ENCODE data around the gene ZBED1.
"Not testable (repeated sequence)": the region's sequence is repeated elsewhere in the genome, so short reads cannot be mapped to it uniquely, and the experiment has no call there.

ZBED1 gene

DNA sequence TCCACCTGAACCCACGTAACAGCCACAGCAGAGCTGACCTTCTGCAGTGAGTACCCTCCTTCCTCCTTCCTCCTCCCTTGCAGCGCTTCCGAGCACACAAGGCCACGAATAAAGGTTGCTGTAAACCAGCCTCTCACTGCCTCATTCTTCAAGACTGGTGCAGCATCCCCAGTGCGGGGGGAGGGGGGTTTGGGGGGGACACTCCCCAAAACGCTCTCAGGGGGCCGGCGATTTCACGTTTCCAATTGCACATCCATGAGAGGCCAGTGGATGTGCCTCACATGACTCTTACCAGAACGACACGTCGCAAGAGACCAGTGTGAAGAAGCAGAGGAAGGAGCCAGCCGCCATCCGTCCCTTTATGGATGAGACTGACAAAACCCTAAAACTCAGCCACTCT, 5.2 kb downstream of the ZBED1 start:
- no peak for DNase-seq

DNA sequence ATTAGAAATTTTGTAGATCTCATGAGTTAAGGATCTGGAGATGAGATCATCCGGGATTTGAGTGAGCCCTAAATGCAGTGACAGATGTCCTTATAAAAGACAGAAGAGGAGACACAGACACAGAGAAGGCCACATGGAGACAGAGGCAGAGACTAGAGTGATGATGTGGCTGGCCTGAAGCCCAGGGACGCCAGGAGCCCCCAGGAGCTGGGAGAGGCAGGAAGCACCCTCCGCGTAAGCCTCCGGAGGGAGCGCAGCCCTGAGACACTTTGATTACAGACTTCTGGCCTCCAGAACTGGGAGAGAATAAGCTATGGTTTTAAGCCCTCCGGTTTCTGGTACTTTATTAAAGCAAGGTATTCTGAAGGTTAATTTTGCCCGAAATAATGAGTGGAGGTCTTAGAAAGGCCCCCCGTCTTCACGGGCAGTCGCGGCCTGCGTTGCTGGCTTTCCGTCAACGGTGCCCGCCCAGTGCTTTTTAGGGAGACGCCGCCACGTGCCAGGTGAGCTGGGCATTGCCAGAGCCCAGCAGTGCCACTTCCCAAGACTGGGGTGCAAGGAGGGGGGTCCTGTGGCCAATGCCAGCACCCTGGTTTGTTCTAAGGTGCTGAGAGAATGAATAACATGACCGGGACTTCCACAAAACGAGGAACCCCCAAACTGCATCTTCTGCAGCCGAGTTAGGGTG, 8.1 kb downstream of the ZBED1 start:
- DNase-seq: no peak

DNA sequence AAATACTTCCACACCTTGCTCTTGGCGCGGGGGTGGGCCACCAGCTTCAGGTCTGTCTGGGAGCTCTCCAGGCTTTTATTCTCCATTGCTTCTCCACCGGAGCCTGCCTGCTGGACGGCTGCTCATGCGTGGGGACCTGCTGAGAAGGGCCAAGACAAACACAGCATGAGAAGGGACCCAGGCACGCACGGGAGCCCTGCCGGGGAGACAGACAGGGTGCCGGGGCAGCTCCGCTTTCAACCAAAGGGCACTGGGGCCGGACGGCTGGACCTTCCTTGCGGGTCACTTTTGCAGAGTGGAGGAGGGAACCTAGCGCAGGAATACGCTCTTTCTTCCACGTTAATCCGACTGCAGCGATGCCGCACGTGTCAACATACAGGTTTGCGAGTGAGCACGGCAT, 10.1 kb downstream of the ZBED1 start:
- DNase-seq: no peak

DNA sequence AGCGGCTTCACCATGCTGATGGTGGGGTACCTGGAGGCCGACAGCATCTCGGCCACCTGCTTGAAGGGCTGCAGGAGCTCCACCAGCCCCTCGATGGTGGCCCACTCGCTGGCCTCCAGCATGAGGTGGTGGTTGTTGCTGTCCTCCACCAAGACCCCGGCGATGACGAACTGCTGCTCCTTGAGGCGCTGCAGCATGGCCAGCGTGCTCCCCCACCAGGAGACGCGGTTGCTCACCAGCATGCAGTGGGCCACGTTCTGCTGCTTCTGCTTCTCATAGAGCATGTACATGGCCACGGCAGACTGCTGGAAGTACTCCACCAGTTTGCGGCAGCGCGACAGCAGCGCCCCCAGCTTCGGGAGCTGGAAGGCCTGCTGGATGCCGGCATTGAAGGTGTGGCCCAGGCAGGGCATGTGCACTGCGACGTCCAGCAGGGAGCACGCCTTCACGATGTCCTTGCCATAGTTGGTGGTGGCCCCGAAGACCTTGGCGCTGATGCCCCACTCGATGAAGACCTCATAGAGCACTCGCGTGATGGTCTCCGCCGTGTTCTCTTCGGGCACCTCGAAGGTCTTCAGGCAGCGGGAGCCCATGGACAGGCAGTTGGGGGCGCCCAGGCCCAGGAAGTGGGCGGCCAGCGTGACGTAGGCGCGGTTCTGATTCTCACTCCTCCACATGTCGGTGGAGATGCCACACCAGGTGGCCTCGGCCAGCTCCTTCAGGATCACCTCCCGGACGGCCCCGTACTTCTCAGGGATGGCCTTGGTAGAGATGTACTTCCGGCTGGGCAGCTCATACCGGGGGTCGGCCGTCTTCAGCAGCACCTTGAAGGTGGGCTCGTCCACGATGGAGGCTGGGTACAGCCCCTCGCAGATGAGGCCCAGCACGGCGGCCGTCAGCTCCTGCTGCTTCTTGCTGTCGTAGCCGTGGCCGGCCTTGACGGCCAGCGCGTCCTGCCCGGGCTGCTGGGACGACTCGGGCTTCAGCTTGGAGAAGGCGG, 11.0 kb downstream of the ZBED1 start:
- DNase-seq: no peak

DNA sequence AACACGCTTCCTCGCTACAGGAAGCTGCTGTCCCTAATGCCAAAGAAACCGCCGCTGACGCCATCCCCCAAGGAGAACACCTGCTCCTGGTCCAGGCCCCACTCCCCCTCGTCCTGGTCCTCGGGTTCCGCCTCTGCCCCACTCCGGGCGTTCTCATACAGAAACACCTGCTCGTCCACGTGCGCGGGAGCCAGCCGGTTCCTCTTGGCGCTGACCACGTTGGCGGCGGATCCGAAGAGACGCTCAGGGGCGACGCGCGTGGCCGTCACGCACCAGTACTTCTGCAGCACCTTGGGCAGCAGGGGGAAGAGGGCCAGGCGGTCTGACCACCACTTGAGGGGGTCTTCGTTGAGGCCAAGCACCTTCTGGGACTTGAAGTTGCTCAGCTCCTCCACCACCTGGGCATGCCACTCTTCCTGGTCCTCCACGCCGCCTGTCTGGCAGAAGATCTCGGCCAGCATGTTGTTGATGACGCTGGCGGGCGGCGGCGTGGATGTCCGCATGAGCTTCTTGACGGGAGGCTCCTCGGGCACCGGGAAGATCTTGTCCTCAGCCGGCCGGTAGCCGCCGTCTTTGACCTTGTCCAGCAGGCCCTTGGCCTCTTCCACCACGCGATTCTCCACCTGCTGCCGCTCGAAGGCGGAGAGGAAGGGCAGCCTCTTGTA, 12.0 kb downstream of the ZBED1 start:
- DNase-seq: no peak

DNA sequence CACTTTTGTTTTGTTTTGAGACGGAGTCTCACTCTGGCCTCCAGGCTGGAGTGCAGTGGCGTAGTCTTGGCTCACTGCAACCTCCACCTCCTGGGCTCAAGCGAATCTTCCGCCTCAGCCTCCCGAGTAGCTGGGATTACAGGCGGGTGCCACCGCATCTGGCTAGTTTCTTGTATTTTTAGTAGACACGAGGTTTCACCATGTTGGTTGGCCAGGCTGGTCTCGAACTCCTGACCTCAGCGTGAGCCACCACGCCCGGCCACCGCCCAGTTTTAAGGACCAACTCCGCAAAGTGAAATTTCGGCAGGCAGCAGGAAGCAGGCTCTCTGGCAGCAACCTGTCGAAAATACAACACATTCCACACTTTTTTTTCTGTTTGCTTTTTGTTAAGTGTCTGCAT, 13.4 kb downstream of the ZBED1 start:
- no peak for DNase-seq

DNA sequence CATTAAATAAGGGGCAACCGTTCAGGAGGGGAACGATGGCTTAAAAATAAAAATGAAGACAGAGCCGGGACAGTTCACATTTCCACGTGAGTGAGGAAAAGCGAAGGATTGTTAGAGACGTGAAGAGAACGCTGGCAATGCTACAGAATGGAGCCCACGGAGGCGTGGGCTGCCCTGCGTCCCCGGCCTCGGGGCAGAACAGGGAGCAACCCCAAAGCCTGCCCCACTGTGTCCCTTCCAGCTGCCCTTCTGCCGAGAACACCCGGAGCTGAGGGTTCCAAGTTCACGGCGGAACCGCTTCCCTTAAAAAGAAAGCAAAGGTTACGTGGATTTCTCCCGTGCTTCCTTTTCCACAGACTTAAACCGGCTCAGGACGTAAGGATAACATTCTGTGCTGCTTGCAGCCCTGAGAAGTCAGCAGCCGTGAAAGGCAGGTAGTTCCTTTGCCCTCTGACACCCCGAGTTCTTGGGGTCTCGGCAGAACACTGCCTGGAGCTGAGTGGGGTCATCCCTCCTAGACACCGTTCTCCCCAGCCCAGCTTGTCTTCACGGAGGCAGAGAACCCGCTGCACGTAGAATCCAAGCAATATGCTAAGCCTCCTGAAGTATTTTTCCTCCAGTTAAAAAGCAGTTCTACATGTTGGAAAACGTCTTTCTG, 14.2 kb downstream of the ZBED1 start:
- DNase-seq: no peak

DNA sequence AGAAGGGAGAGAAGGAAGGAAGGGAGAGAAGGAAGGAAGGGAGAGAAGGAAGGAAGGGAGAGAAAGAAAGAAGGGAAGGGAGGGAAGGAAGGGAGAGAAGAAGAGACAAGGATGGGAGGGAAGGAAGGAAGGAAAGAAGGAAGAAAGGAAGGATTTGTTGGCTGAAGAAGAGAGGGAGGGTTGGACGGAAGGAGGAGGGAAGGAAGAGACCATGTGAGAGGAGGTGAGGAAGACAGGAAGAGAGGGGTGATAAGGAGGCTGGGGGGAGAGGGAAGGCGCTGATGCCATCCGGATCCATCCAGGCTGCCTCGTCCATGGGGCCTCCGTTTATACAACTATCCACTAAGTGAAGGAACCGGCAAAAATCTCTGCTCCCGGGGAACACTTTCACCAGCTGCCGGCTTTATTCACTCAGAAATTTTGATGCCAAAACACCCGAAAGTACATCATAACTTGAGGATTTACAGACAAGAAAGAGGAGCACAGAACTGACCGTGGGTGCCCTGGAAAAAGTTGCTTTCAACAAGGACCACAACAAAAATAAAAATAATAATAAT, 14.9 kb downstream of the ZBED1 start:
- DNase-seq: no peak

DNA sequence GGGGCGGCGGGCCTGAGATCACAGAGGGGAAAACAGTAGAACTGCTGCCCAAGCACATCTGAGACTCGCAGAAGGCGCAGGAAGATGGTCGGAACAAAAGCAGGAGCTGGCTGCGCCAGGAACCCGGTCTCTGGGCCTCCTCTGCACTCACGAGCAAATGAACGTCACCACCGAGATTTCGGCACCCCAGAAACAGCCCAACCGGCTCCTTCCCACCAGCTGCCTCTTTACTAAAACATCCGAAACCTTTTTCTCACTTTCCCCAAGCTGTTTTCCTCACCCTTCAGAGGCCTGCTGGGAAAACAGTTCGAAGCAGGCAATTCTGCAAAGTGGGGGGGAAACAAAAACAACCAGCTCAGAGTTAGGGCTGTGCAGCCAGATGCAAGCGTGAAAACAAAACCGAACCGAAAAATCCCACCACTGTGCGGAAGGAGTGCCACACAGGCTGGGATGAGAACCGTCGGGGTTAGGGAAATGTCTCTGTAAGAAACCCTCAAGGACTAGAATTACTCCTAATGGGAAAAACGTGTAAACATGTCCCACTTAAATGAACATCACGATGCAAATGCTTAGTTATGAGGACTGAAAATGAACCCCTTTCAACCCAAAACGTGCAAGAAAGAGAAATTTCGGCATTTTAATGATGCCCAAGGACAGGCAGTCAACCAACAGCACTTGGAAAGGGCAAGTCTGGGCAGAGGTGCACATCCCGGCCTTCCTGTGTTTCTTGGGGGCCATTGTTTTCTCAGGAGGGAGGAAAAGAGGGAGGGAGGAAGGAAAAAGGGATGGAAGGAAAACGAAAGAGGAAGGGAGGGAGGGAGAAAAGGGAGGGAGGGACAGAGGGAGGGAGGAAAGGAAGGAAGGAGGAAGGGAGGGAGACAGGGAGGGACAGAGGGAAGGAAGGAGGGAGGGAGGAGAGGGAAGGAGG, 15.8 kb downstream of the ZBED1 start:
- DNase-seq: no peak

DNA sequence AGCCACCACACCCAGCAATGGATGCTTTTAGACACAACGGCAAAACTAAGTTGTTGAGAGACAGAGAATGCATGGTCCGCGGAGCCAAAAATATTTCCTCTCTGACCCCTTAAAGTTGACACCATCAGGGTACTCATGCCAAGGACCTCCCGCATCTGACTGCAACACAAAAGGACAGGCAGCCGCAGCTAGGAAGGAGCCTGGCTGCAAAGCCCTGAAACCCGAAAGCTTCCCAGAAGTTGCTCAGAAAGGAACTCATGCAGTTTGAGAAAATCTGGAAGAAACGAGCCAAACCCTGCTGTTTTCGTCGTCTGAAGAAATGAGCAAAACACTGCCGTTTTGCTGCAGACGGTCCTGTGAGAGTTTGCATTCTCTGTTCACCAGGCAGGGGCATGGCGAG, 16.5 kb downstream of the ZBED1 start:
- DNase-seq: no peak

DNA sequence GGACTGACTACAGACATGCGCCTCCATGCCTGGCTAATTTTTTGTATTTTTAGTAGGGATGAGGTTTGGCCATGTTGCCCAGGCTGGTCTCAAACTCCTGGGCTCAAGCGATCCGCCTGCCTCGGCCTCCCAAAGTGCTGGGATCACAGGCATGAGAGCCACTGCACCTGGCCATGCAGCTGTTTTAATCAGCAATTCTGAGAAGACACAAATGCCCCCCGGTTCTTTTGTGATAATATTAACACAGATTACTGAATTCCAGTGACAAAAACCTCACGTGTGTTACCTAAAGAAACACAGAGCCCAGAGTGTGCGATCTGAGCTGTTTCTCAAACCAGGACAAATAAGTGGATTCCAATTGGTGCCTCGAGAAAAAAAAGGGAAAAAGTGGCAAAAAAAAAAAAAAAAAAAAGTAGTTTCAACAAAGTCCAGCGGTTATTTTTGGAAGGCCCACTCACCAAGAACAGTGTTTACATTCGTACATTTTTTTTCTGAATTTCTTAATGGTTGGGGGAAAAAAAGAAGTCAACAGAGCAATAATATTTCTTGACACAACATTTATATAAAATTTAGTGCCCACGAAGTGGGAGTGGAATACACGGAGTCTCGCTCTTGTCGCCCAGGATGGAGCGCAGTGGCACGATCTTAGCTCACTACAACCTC, 17.2 kb downstream of the ZBED1 start:
- DNase-seq: no peak

DNA sequence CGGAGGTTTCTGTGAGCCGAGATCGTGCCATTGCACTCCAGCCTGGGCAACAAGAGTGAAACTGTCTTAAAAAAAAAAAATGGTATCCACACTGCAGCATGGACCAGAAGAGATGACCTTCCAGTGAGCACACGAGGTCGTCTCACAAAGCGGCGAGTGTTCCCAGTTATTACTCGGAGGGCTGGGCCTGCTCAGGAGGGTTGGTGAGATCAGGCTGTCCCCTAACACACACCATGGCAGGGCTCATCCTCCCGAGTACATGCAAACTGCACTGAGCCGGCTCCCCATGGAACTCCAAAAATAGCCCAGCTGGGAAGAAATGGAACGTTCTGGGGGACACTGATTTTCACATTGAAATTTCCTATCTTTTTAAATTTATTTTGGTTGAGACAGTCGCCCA, 19.2 kb downstream of the ZBED1 start:
- DNase-seq: not testable (repeated sequence)

DNA sequence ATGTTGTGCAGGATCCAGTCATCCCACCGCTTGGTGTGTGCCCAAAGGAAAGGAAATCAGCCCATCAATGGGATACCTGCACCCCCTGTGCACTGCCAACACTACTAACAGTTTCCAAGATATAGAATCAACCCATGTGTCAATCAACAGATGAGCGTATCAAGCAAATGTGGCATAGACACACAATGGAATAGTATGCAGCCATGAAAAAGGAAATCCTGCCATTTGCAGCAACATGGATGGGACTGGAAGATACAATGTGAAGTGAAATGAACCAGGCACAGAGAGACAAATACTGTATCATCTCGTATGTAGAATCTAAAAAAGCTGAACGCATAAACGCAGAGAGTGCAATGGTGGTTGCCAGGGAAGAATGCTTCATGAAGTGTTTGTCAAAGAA, 20.8 kb downstream of the ZBED1 start:
- not testable (repeated sequence) for DNase-seq

DNA sequence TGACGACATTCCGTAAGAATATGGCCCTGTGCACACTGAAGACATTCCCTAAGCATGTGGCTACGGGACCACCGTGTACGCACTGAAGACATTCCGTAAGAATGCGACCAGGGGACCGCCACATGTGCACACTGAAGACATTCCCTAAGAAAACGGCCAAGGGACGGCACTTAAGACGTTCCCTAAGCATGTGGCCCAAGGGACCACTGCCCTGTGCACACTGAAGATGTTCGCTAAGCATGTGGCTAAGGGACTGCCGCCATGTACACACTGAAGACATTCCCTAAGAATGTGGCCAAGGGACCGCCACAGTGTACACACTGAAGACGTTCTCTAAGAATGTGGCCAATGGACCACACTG, 21.4 kb downstream of the ZBED1 start:
- DNase-seq: no peak

DNA sequence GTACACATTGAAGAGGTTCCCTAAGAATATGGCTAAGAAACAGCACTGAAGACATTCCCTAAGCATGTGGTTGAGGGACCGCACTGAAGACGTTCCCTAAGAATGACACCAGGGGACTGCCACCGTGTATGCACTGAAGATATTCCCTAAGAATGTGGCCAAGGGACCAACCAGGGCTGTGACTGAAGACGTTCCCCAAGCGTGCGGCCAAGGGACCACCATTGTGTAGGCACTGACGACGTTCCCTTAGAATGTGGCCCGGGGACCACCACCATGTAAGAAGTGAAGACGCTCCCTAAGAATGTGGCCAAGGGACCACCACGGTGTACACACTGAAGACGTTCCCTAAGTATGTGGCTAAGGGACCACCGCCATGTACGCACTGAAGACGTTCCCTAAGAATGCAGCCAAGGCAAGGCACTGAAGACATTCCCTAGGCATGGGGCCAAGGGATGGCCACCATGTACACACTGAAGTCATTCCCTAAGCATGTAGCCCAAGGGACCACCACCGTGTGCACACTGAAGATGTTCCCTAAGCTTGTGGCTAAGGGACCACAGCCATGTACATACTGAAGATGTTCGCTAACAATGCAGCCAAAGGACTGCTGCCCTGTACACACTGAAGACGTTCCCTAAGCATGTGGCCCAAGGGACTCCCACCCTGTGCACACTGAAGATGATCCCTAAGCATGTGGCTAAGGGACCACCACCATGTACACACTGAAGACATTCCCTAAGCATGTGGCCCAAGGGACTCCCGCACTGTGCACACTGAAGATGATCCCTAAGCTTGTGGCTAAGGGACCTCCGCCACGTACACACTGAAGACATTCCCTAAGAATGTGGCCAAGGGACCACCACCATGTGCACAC, 22.0 kb downstream of the ZBED1 start:
- no peak for DNase-seq

DNA sequence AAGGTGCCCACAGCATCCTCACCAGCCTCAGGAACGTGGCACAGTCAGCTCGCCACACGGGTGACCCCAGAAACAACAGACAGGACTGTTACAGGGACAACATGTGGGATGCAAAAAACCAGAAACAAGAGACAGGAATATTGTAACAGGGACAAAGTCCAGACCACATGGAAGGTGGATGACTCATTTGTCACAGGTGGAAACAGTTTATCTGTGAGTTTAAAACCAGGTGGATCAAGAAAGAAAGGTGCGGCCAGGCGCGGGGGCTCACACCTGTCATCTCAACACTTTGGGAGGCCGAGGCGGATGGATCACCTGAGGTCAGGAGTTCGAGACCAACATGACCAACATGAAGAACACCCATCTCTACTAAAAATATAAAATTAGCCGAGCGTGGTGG, 23.5 kb downstream of the ZBED1 start:
- DNase-seq: not testable (repeated sequence)

DNA sequence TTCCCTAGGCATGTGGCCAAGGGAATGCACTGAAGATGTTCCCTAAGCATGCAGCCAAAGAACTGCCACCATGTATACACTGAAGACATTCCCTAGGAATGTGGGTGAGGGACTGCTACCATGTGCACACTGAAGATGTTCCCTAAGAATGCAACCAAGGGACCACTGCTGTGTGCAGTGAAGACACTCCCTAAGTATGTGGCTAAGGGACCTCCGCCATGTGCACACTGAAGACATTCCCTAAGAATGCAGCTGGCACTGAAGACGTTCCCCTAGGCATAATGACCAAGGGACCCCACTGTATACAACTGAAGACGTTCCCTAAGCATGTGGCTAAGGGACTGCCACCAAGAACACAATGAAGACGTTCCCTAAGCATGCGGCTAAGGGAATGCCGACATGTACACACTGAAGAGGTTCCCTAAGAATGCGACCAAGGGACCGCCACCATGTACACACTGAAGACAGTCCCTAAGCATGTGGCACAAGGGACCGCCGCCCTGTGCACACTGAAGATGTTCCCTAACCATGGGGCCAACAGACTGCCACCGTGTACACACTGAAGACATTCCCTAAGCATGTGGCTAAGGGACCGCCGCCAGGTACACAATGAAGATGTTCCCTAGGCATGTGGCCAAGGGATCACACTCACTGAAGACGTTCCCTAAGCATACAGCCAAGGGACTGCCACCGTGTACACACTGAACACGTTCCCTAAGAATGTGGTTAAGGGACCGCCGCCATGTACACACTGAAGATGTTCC, 25.6 kb downstream of the ZBED1 start:
- no peak for DNase-seq

DNA sequence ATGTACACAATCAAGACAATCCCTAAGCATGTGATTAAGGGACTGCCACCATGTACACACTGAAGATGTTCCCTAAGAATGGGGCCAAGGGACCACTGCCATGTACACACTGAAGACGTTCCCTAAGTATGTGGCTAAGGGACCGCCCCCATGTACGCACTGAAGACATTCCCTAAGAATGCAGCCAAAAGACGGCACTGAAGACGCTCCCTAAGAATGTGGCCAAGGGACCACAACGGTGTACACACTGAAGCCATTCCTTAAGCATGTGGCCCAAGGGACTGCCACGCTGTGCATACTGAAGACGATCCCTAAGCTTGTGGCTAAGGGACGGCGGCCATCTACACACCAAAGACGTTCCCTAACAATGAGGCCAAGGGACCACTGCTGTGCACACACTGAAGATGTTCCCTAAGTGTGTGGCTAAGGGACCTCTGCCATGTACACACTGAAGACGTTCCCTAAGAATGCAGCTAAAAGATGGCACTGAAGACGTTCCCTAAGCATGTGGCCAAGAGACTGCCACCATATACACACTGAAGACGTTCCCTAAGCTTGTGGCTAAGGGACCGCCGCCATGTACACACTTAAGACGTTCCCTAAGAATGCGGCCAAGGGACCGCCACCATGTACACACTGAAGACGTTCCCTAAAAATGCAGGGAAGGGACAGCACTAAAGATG, 26.4 kb downstream of the ZBED1 start:
- no peak for DNase-seq

DNA sequence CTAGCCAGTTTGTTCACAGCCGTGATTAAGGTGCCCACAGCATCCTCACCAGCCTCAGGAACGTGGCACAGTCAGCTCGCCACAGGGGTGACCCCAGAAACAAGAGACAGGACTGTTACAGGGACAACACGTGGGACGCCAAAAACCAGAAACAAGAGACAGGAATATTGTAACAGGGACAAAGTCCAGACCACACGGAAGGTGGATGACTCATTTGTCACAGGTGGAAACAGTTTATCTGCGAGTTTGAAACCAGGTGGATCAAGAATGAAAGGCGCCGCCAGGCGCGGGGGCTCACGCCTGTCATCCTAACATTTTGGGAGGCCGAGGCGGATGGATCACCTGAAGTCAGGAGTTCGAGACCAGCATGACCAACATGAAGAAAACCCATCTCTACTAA, 27.7 kb downstream of the ZBED1 start:
- not testable (repeated sequence) for DNase-seq
